ENCODE results near the gene NFX1. TPM values are rescaled to one million over a fixed set of nuclear protein-coding genes. Genes with fewer than 3 reads are reported as not detected.

Gene NFX1
- total and polyA plus RNA-seq, 10 of the 15 experiments (the other 5 are each of a cell fraction or from before 2014, with no cell fraction given), result 11.9 to 45.1 (median 36.1) TPM

DNA sequence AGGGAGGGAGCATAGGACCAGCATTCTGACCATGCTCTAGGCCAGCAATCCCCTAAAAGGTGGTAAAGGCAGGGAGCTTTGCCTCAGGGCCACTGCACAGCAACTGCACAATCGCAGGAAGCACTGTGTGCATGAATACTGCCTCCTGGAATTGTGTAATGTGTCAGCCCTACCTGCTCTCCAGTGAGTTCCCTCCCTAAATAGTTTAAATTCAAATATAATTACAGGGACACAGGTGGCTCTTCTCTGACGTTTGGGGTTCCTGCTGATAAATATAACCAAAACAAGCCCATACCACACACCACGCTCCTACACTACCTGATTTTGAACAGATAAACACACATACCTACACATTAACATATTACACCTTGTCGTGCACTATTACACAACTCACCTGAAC, 34.8 kb upstream of the NFX1 start (continued):
- TF ChIP-seq, protein P1, sequence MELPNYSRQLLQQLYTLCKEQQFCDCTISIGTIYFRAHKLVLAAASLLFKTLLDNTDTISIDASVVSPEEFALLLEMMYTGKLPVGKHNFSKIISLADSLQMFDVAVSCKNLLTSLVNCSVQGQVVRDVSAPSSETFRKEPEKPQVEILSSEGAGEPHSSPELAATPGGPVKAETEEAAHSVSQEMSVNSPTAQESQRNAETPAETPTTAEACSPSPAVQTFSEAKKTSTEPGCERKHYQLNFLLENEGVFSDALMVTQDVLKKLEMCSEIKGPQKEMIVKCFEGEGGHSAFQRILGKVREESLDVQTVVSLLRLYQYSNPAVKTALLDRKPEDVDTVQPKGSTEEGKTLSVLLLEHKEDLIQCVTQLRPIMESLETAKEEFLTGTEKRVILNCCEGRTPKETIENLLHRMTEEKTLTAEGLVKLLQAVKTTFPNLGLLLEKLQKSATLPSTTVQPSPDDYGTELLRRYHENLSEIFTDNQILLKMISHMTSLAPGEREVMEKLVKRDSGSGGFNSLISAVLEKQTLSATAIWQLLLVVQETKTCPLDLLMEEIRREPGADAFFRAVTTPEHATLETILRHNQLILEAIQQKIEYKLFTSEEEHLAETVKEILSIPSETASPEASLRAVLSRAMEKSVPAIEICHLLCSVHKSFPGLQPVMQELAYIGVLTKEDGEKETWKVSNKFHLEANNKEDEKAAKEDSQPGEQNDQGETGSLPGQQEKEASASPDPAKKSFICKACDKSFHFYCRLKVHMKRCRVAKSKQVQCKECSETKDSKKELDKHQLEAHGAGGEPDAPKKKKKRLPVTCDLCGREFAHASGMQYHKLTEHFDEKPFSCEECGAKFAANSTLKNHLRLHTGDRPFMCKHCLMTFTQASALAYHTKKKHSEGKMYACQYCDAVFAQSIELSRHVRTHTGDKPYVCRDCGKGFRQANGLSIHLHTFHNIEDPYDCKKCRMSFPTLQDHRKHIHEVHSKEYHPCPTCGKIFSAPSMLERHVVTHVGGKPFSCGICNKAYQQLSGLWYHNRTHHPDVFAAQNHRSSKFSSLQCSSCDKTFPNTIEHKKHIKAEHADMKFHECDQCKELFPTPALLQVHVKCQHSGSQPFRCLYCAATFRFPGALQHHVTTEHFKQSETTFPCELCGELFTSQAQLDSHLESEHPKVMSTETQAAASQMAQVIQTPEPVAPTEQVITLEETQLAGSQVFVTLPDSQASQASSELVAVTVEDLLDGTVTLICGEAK (IDR thresholded peaks at IDR 0.05; ENCODE audit: borderline replicate concordance), result no peak
- TF ChIP-seq BHLHE40 (IDR thresholded peaks at IDR 0.05; ENCODE audit: borderline replicate concordance in 1 of 2, low read depth in 2 of 2, low read length in 1 of 2) (no peak), RAD51 (IDR thresholded peaks at IDR 0.05) (no peak), SUZ12 (IDR thresholded peaks at IDR 0.05; ENCODE audit: unreplicated experiment) (no peak), RUNX3 (IDR thresholded peaks at IDR 0.05; ENCODE audit: low read length) (no peak)
- TF ChIP-seq, protein P2, sequence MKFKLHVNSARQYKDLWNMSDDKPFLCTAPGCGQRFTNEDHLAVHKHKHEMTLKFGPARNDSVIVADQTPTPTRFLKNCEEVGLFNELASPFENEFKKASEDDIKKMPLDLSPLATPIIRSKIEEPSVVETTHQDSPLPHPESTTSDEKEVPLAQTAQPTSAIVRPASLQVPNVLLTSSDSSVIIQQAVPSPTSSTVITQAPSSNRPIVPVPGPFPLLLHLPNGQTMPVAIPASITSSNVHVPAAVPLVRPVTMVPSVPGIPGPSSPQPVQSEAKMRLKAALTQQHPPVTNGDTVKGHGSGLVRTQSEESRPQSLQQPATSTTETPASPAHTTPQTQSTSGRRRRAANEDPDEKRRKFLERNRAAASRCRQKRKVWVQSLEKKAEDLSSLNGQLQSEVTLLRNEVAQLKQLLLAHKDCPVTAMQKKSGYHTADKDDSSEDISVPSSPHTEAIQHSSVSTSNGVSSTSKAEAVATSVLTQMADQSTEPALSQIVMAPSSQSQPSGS (IDR thresholded peaks at IDR 0.05; ENCODE audit: low read length), result no peak

DNA sequence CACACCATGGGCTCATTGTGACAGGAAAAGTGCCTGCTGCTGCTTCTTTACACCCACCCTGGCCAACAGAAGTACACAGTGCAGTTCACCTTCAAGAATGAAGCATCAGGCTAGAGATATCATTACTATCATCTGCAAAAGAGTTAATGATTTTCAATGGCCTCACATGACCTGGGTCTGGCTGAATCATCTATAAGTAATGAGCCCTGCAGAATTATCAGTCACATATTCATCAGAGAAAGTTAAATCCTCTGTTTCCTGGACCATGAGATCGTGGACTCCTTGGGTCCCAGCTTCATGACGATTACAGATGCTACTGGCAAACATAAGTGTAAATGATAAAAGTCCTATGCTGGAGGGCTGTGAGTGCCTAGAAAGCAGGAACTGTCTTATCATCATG, 34.1 kb upstream of the NFX1 start:
- peaks cover 22 to 35% of the 10 kb centered on the region in 2 experiments for H3K36me3 ChIP-seq (ENCODE audit: control insufficient read depth in 2 of 2, insufficient read depth in 2 of 2, low read length in 1 of 2)
- no peak for DNase-seq (ENCODE audit: low read depth, low spot score)
- no peaks in the 10 kb centered on the region for H3K9me3 ChIP-seq (replicated peaks; ENCODE audit: control insufficient read depth, insufficient read depth, low read length)
- H3K27me3 ChIP-seq (replicated peaks in 1 of 2; ENCODE audit: control insufficient read depth in 2 of 2, insufficient read depth in 2 of 2, low read length in 1 of 2), result no peaks in the 10 kb centered on the region
- CTCF ChIA-PET, result no interaction called here
- H3K27ac ChIP-seq (ENCODE audit: control insufficient read depth, insufficient read depth), result no peak overlapping the region
- TF ChIP-seq, protein P3, sequence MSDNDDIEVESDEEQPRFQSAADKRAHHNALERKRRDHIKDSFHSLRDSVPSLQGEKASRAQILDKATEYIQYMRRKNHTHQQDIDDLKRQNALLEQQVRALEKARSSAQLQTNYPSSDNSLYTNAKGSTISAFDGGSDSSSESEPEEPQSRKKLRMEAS (IDR thresholded peaks at IDR 0.05; ENCODE audit: low read depth, low read length), result no peak
- no peak for TF ChIP-seq RUNX3 (IDR thresholded peaks at IDR 0.05; ENCODE audit: low read length)
- TF ChIP-seq, protein P4, sequence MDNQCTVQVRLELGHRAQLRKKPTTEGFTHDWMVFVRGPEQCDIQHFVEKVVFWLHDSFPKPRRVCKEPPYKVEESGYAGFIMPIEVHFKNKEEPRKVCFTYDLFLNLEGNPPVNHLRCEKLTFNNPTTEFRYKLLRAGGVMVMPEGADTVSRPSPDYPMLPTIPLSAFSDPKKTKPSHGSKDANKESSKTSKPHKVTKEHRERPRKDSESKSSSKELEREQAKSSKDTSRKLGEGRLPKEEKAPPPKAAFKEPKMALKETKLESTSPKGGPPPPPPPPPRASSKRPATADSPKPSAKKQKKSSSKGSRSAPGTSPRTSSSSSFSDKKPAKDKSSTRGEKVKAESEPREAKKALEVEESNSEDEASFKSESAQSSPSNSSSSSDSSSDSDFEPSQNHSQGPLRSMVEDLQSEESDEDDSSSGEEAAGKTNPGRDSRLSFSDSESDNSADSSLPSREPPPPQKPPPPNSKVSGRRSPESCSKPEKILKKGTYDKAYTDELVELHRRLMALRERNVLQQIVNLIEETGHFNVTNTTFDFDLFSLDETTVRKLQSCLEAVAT (IDR thresholded peaks at IDR 0.05), result no peak
- TF ChIP-seq, protein P5, sequence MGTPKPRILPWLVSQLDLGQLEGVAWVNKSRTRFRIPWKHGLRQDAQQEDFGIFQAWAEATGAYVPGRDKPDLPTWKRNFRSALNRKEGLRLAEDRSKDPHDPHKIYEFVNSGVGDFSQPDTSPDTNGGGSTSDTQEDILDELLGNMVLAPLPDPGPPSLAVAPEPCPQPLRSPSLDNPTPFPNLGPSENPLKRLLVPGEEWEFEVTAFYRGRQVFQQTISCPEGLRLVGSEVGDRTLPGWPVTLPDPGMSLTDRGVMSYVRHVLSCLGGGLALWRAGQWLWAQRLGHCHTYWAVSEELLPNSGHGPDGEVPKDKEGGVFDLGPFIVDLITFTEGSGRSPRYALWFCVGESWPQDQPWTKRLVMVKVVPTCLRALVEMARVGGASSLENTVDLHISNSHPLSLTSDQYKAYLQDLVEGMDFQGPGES (IDR thresholded peaks at IDR 0.05), result no peak
- in situ Hi-C loops (cut with MboI) (no loop called here), intact Hi-C loops (cut with micrococcal nuclease; ENCODE audit: unreplicated experiment) (no loop called here)
- POLR2A ChIA-PET, result interaction anchor here (0.6 kb wide), 1 partner anchor 157 kb away, joined by 3 read pairs; no protein-coding TSS in a partner anchor
- WGBS (ENCODE audit: insufficient coverage, insufficient replicate concordance, low lambda C conversion rate, missing lambda C conversion rate), result 100% methylated on average over 2 of the region's 2 CpGs
- no TSS peak for BruUV-seq (replicated peaks)
- H3K4me3 ChIP-seq, result no peak overlapping the region
- no peak overlapping the region for H3K4me2 ChIP-seq (ENCODE audit: control insufficient read depth, insufficient read depth)
- FAIRE-seq, result no peak
- H4K20me1 ChIP-seq (ENCODE audit: control insufficient read depth, insufficient read depth), result no peaks in the 10 kb centered on the region
- SMC1A ChIA-PET (ENCODE audit: uncharacterized antibody, unreplicated experiment), result interaction anchor here (0.5 kb wide), 1 partner anchor 47 kb away, joined by 3 read pairs; no protein-coding TSS in a partner anchor
- no peak overlapping the region for H2AFZ ChIP-seq (ENCODE audit: control insufficient read depth, low read depth, low read length)
- H3K79me2 ChIP-seq (ENCODE audit: control insufficient read depth, insufficient read depth, low read length), result peaks cover 5% of the 10 kb centered on the region
- no peak for ATAC-seq
- H3K9ac ChIP-seq (ENCODE audit: control insufficient read depth, insufficient read depth, low read length), result no peak overlapping the region
- no peaks in the 10 kb centered on the region for H3K4me1 ChIP-seq (ENCODE audit: control insufficient read depth, insufficient read depth, low read length)
- RAD21 ChIA-PET (ENCODE audit: unreplicated experiment), result no interaction called here

Data from GM12878 (cell line).